Gastrocnemius medialis (tissue), 4 donors: ENCODE data around the gene MAP3K10.

Experiments used
- CTCF ChIP-seq, 5 experiments: fragments of 450-650 bp in 3 of 5; fragments of 200-600 bp in 2 of 5; sonication (generic) in 2 of 5; IDR thresholded peaks in 4 of 5; conservative IDR thresholded peaks in 1 of 5; 1 replicate in 4 of 5; 2 replicates in 1 of 5; pipeline ENCODE4 v1.5.1; 2016 to 2019; ENCODE audit warnings: antibody characterized with exemption in 5 of 5, mild to moderate bottlenecking in 3 of 5, moderate library complexity in 3 of 5
- POLR2A ChIP-seq, 2 donors: fragments of 450-650 bp; IDR thresholded peaks; one replicate each; pipeline ENCODE4 v1.6.1; 2017; ENCODE audit warnings: antibody characterized with exemption in 2 of 2, mild to moderate bottlenecking in 2 of 2, moderate library complexity in 2 of 2

GRCh38 chr19:40192758-40193586 is 1.7 kb downstream of the MAP3K10 start:
- TF ChIP-seq CTCF (IDR thresholded peaks at IDR 0.05 in 4 of 5, conservative IDR thresholded peaks at IDR 0.05 in 1 of 5) (no peak), POLR2A (IDR thresholded peaks at IDR 0.05) (no peak)
